HG03103 (cell line): Measurements from ENCODE around the gene SENP3.
A peak's percentile ranks its signal among the peaks of the same experiment; 100 is the strongest.

Experiments used
- ATAC-seq: cut with Tn5 transposase; IDR thresholded peaks from one replicate; pipeline ENCODE4 v1.9.1; 2021; ENCODE audit warnings: low read depth; ENCODE audit not compliant: unreplicated experiment

The SENP3 gene

GRCh38 chr17:7555320-7555948, 6.3 kb upstream of the SENP3 start:
- ATAC-seq: no peak

- ATAC-seq: no peak
These were observed 5.1 kb upstream of the SENP3 start for GRCh38 chr17:7556627-7557026.

GRCh38 chr17:7557147-7557764, 4.5 kb upstream of the SENP3 start:
- no peak for ATAC-seq

- ATAC-seq: no peak
These were observed 3.8 kb upstream of the SENP3 start for GRCh38 chr17:7557775-7558543.

- no peak for ATAC-seq
These were observed 3.0 kb upstream of the SENP3 start, which contains the start of gene TNFSF13 for GRCh38 chr17:7558544-7559319. TSS of gene TNFSF13 (plus strand) at chr17:7558750. CDS start at chr17:7559040, 290 bp downstream.

GRCh38 chr17:7559320-7560171, 2.2 kb upstream of the SENP3 start:
- ATAC-seq: no peak

- ATAC-seq: no peak
These were observed 1.3 kb upstream of the SENP3 start for GRCh38 chr17:7560172-7561027.

- no peak for ATAC-seq
These were observed 617 bp upstream of the SENP3 start for GRCh38 chr17:7561028-7561575.

- ATAC-seq: no peak
These were observed 488 bp downstream of the SENP3 start for GRCh38 chr17:7562208-7562605.

- no peak for ATAC-seq
These were observed 1.6 kb downstream of the SENP3 start for GRCh38 chr17:7563115-7563869.

- no peak for ATAC-seq
These were observed 7.9 kb downstream of the SENP3 start for GRCh38 chr17:7569571-7569970.

- no peak for ATAC-seq
These were observed 8.6 kb downstream of the SENP3 start for GRCh38 chr17:7570351-7570750.

GRCh38 chr17:7572338-7572587, 10.5 kb downstream of the SENP3 start:
- no peak for ATAC-seq

GRCh38 chr17:7572588-7573323, 11.0 kb downstream of the SENP3 start:
- peak; percentile 82 for ATAC-seq

GRCh38 chr17:7573324-7574080, 11.8 kb downstream of the SENP3 start:
- ATAC-seq: no peak

GRCh38 chr17:7574176-7574953, 12.6 kb downstream of the SENP3 start:
- ATAC-seq: no peak
